ENCODE results near the gene UBR1. TPM values are rescaled to one million over a fixed set of nuclear protein-coding genes. Genes with fewer than 3 reads are reported as not detected.
"Not testable (repeated sequence)": the region's sequence is repeated elsewhere in the genome, so short reads cannot be mapped to it uniquely, and the experiment has no call there.

The UBR1 gene
- total RNA-seq, 4 donors from 2014 or later = 23.8 to 56.9 (median 34.0) TPM

GRCh38 chr15:43042885-43043284 lies 63.0 kb downstream of the UBR1 start:
- Histone ChIP-seq H3K27ac (no peak overlapping the region), H3K27me3 (no peaks in the 10 kb centered on the region), H3K9me3 (no peaks in the 10 kb centered on the region), H3K4me1 (no peaks in the 10 kb centered on the region), H3K4me3 (no peak overlapping the region), H3K36me3 (peaks cover 0 to 61% (median 0%) of the 10 kb centered on the region in 3 donors)
- DNase-seq = no peak
- TF ChIP-seq POLR2A (IDR thresholded peaks at IDR 0.05) (no peak), CTCF (IDR thresholded peaks at IDR 0.05) (no peak)

- not testable (repeated sequence) for H3K4me3 ChIP-seq, DNase-seq
- peaks cover 0 to 58% (median 0%) of the 10 kb centered on the region in 3 donors for H3K36me3 ChIP-seq
Measured at GRCh38 chr15:43041085-43041484, 64.8 kb downstream of the UBR1 start.

GRCh38 chr15:43035240-43035639 lies 70.6 kb downstream of the UBR1 start:
- not testable (repeated sequence) for DNase-seq, H3K4me3 ChIP-seq
- peaks cover 0 to 66% (median 0%) of the 10 kb centered on the region in 3 donors for H3K36me3 ChIP-seq

More at GRCh38 chr15:43041085-43041484, 64.8 kb downstream of the UBR1 start:
- not testable (repeated sequence) for H3K4me1 ChIP-seq, H3K27ac ChIP-seq, H3K27me3 ChIP-seq, H3K9me3 ChIP-seq

GRCh38 chr15:43029476-43029875 lies 76.4 kb downstream of the UBR1 start:
- H3K4me3 ChIP-seq = no peak overlapping the region
- peaks cover 0 to 85% (median 0%) of the 10 kb centered on the region in 3 donors for H3K36me3 ChIP-seq

More at GRCh38 chr15:43035240-43035639, 70.6 kb downstream of the UBR1 start:
- not testable (repeated sequence) for H3K9me3 ChIP-seq, H3K4me1 ChIP-seq, H3K27me3 ChIP-seq, H3K27ac ChIP-seq

GRCh38 chr15:43025150-43025549 lies 80.7 kb downstream of the UBR1 start:
- no peak overlapping the region for H3K4me3 ChIP-seq
- H3K4me1 ChIP-seq = no peaks in the 10 kb centered on the region
- no peak for DNase-seq
- H3K27ac ChIP-seq = no peak overlapping the region
- no peaks in the 10 kb centered on the region for H3K27me3 ChIP-seq
- TF ChIP-seq POLR2A (IDR thresholded peaks at IDR 0.05) (no peak), CTCF (IDR thresholded peaks at IDR 0.05) (no peak)
- no peaks in the 10 kb centered on the region for H3K9me3 ChIP-seq
- H3K36me3 ChIP-seq = peaks cover 0 to 90% (median 0%) of the 10 kb centered on the region in 3 donors

More at GRCh38 chr15:43029476-43029875, 76.4 kb downstream of the UBR1 start:
- TF ChIP-seq POLR2A (IDR thresholded peaks at IDR 0.05) = no peak
- no peak for TF ChIP-seq CTCF (IDR thresholded peaks at IDR 0.05)
- Histone ChIP-seq H3K27ac (no peak overlapping the region), H3K9me3 (no peaks in the 10 kb centered on the region), H3K27me3 (no peaks in the 10 kb centered on the region), H3K4me1 (no peaks in the 10 kb centered on the region)
- DNase-seq = no peak

GRCh38 chr15:43014671-43015070 lies 91.2 kb downstream of the UBR1 start:
- not testable (repeated sequence) for H3K4me3 ChIP-seq, H3K27ac ChIP-seq, H3K27me3 ChIP-seq, DNase-seq, H3K4me1 ChIP-seq, H3K9me3 ChIP-seq
- peaks cover 0 to 55% (median 0%) of the 10 kb centered on the region in 3 donors for H3K36me3 ChIP-seq

- Histone ChIP-seq H3K36me3 (peaks cover 0 to 48% (median 0%) of the 10 kb centered on the region in 3 donors), H3K27me3 (no peaks in the 10 kb centered on the region), H3K9me3 (no peaks in the 10 kb centered on the region), H3K4me1 (no peaks in the 10 kb centered on the region), H3K27ac (no peak overlapping the region), H3K4me3 (no peak overlapping the region)
- DNase-seq = no peak
- TF ChIP-seq CTCF (IDR thresholded peaks at IDR 0.05) = no peak
- no peak for TF ChIP-seq POLR2A (IDR thresholded peaks at IDR 0.05)
Measured at GRCh38 chr15:43009206-43009605, 96.6 kb downstream of the UBR1 start.

All from Peyer's patch (tissue), 4 donors.